Activated CD4-positive, alpha-beta T cell treated with anti-CD3 and anti-CD28 coated beads for 24 hours (primary cell): ENCODE data around the gene SUGP2.

Source experiments
- DNase-seq, 2 donors: peaks; one replicate each; pipeline ENCODE4 v3.0.0-alpha.2; 2020; ENCODE audit warnings: low read depth in 2 of 2

Gene SUGP2

GRCh38 chr19:19059018-19059836 lies 25.9 kb upstream of the SUGP2 start:
- no peak for DNase-seq

- no peak for DNase-seq
Measured at GRCh38 chr19:19057720-19058119, 24.4 kb upstream of the SUGP2 start.

- no peak for DNase-seq
Measured at GRCh38 chr19:19057317-19057716, 24.0 kb upstream of the SUGP2 start.

- DNase-seq: no peak
Measured at GRCh38 chr19:19056636-19057275, 23.4 kb upstream of the SUGP2 start.

GRCh38 chr19:19055701-19056100 lies 22.4 kb upstream of the SUGP2 start:
- DNase-seq: no peak

- no peak for DNase-seq
Measured at GRCh38 chr19:19054939-19055440, 21.7 kb upstream of the SUGP2 start.

- DNase-seq: no peak
Measured at GRCh38 chr19:19054315-19054938, 21.1 kb upstream of the SUGP2 start.

GRCh38 chr19:19053508-19054314 lies 20.4 kb upstream of the SUGP2 start:
- DNase-seq: peak in 1 of 2 donors; percentile 38

GRCh38 chr19:19052921-19053320 lies 19.6 kb upstream of the SUGP2 start:
- DNase-seq: no peak

GRCh38 chr19:19051478-19052213 lies 18.3 kb upstream of the SUGP2 start:
- no peak for DNase-seq

- DNase-seq: no peak
Measured at GRCh38 chr19:19050731-19051130, 17.4 kb upstream of the SUGP2 start.

- DNase-seq: no peak
Measured at GRCh38 chr19:19050104-19050503, 16.8 kb upstream of the SUGP2 start.

GRCh38 chr19:19049406-19049805 lies 16.1 kb upstream of the SUGP2 start:
- no peak for DNase-seq

- no peak for DNase-seq
Measured at GRCh38 chr19:19043881-19044280, 10.6 kb upstream of the SUGP2 start.

- no peak for DNase-seq
Measured at GRCh38 chr19:19043481-19043880, 10.2 kb upstream of the SUGP2 start.

- no peak for DNase-seq
Measured at GRCh38 chr19:19042732-19043280, 9.5 kb upstream of the SUGP2 start.

- DNase-seq: no peak
Measured at GRCh38 chr19:19040417-19040816, 7.1 kb upstream of the SUGP2 start.

- no peak for DNase-seq
Measured at GRCh38 chr19:19039901-19040300, 6.6 kb upstream of the SUGP2 start.

- peak; percentile 55 to 63 for DNase-seq
Measured at GRCh38 chr19:19034204-19034624, 897 bp upstream of the SUGP2 start.

GRCh38 chr19:19033176-19033425 lies 216 bp downstream of the SUGP2 start:
- no peak for DNase-seq
